ENCODE results near the gene MLEC.

- no peak for TF ChIP-seq CTCF (IDR thresholded peaks at IDR 0.05; ENCODE audit: insufficient read depth, low read depth, low read length)
- no peak for TF ChIP-seq EZH2 (IDR thresholded peaks at IDR 0.05; ENCODE audit: insufficient read depth, low read length)
Measured at GRCh38 chr12:120692524-120693033, 5.6 kb downstream of the MLEC start.
